GM12878 (cell line): ENCODE data around the gene PKD1. TPM values are rescaled to one million over a fixed set of nuclear protein-coding genes. Genes with fewer than 3 reads are reported as not detected.
A peak's percentile ranks its signal among the peaks of the same experiment; 100 is the strongest.

Source experiments
- CBX3 ChIP-seq: fragments of 200-600 bp; sonication (generic); IDR thresholded peaks from 2 replicates; pipeline ENCODE4 v1.6.1; 2016; ENCODE audit warnings: low read depth, borderline replicate concordance
- FOXM1 ChIP-seq: IDR thresholded peaks from 2 replicates; pipeline ENCODE4 v1.6.1; 2012; ENCODE audit warnings: low read depth, mild to moderate bottlenecking, inconsistent platforms, low read length, moderate library complexity
- IRF4 ChIP-seq: IDR thresholded peaks from 2 replicates; pipeline ENCODE4 v1.6.1; 2011; ENCODE audit warnings: low read depth, low read length
- LARP7 ChIP-seq: fragments of 450-650 bp; IDR thresholded peaks from 2 replicates; pipeline ENCODE4 v1.6.1; 2017; ENCODE audit warnings: mild to moderate bottlenecking
- RCOR1 ChIP-seq: conservative IDR thresholded peaks from 2 replicates; pipeline ENCODE4 v1.6.1; 2012; ENCODE audit warnings: low read depth, low read length, improper control_type of control experiment
- RFX5 ChIP-seq: IDR thresholded peaks from 2 replicates; pipeline ENCODE4 v1.6.1; 2011; ENCODE audit warnings: low read depth, low read length, improper control_type of control experiment
- SMC3 ChIP-seq: IDR thresholded peaks from 2 replicates; pipeline ENCODE4 v1.6.1; 2011; ENCODE audit warnings: low read length, improper control_type of control experiment, borderline replicate concordance
- TCF12 ChIP-seq: IDR thresholded peaks from 2 replicates; pipeline ENCODE4 v1.6.1; 2011; ENCODE audit warnings: low read depth, mild to moderate bottlenecking, low read length
- TCF7 ChIP-seq: IDR thresholded peaks from 2 replicates; pipeline ENCODE4 v1.6.1; 2014; ENCODE audit warnings: antibody characterized with exemption, borderline replicate concordance
- YY1 ChIP-seq: IDR thresholded peaks from 2 replicates; pipeline ENCODE4 v1.6.1; 2011; ENCODE audit warnings: low read depth, mild to moderate bottlenecking, low read length
- ZNF24 ChIP-seq: fragments of 450-650 bp; IDR thresholded peaks from 2 replicates; pipeline ENCODE4 v1.6.1; 2017; ENCODE audit warnings: antibody characterized with exemption, mild to moderate bottlenecking
- polyA plus RNA-seq, 11 experiments: library from polyadenylated mRNA; depleted of rRNA in 4 of 11; unstranded in 6 of 11; stranded (reverse) in 5 of 11; fragments of >200 nt; fragmentation: Nextera tagmentation in 4 of 11; fragmentation: Illumina TruSeq in 1 of 11; extraction: Ambion mirVana in 4 of 11; extraction: Trizol in 1 of 11; gene quantifications; 1 replicate in 1 of 11; 2 replicates in 10 of 11; pipeline versions ENCODE4 v1.2.1 to v1.2.3, GENCODE V29; 2011 to 2016; ENCODE audit warnings: inconsistent platforms in 2 of 11, missing spikeins in 2 of 11, low read depth in 1 of 11
- total RNA-seq, 4 experiments: library from RNA; depleted of rRNA in 3 of 4; stranded (reverse); fragments of >200 nt in 3 of 4; fragmentation: Illumina TruSeq in 1 of 4; extraction: Trizol in 1 of 4; gene quantifications; 2 replicates each; pipeline versions ENCODE4 v1.2.1 to v1.2.3, GENCODE V29; 2013 to 2021
- TF ChIP-seq, protein P1 (sequence below): IDR thresholded peaks from 2 replicates; pipeline ENCODE4 v1.6.1; 2011; ENCODE audit warnings: low read depth, low read length, improper control_type of control experiment, borderline replicate concordance
- TF ChIP-seq, protein P2 (sequence below): fragments of 450-650 bp; IDR thresholded peaks from 2 replicates; pipeline ENCODE4 v1.6.1; 2018; ENCODE audit warnings: borderline replicate concordance, mild to moderate bottlenecking; ENCODE audit not compliant: partially characterized antibody

The PKD1 gene
- total and polyA plus RNA-seq, 10 of the 15 experiments (the other 5 are each of a cell fraction or from before 2014, with no cell fraction given), result 0.11 to 62.0 (median 6.1) TPM

DNA sequence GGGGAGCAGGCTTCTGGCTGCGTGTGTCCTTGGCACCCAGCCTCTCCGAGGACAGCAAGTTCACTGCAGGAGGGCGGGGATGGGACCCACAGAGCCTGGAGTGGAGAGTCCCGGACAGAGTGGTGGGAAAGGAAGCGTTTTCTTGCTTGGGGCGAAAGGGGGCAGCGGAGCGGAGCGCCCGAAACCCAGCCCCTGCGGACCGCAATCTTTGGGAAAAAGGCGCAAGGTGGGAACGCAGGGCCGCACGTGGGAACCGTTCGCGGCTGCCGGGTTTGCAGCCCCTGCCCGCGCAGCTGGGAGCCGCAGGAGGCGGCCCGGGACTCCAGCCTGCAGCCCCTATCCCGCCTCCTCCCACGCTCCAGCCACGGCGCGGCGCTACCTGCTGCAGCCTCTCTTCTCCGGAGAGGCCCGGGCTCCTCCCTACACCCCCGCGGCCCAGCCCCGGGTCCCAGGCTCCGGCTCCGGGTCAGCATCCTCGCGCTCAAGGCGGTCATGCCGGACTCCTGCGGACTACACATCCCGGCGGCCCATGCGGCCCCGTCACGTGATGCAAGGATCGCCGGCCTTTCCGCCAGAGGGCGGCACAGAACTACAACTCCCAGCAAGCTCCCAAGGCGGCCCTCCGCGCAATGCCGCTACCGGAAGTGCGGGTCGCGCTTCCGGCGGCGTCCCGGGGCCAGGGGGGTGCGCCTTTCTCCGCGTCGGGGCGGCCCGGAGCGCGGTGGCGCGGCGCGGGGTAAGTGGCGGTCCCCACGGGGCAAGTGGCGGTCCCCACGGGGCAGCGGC, 88.2 kb downstream of the PKD1 start, which contains the start of the genes NTHL1 and TSC2 (continued):
- TF ChIP-seq RFX5 (0 out of 2 replicates have a peak, but pooled peaks have one; percentile 33), YY1 (peak; percentile 97), ZNF24 (peak; percentile 32; the same call in 1 of the 2 replicates), RCOR1 (no peak), IRF4 (0 out of 2 replicates have a peak, but pooled peaks have one; percentile 8), SMC3 (no peak), CBX3 (no peak), TCF7 (no peak), LARP7 (peak; percentile 98), TCF12 (no peak; the same call in 1 of the 2 replicates), FOXM1 (no peak)
- TF ChIP-seq, protein P1, sequence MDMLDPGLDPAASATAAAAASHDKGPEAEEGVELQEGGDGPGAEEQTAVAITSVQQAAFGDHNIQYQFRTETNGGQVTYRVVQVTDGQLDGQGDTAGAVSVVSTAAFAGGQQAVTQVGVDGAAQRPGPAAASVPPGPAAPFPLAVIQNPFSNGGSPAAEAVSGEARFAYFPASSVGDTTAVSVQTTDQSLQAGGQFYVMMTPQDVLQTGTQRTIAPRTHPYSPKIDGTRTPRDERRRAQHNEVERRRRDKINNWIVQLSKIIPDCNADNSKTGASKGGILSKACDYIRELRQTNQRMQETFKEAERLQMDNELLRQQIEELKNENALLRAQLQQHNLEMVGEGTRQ, result peak; percentile 96
- TF ChIP-seq, protein P2, sequence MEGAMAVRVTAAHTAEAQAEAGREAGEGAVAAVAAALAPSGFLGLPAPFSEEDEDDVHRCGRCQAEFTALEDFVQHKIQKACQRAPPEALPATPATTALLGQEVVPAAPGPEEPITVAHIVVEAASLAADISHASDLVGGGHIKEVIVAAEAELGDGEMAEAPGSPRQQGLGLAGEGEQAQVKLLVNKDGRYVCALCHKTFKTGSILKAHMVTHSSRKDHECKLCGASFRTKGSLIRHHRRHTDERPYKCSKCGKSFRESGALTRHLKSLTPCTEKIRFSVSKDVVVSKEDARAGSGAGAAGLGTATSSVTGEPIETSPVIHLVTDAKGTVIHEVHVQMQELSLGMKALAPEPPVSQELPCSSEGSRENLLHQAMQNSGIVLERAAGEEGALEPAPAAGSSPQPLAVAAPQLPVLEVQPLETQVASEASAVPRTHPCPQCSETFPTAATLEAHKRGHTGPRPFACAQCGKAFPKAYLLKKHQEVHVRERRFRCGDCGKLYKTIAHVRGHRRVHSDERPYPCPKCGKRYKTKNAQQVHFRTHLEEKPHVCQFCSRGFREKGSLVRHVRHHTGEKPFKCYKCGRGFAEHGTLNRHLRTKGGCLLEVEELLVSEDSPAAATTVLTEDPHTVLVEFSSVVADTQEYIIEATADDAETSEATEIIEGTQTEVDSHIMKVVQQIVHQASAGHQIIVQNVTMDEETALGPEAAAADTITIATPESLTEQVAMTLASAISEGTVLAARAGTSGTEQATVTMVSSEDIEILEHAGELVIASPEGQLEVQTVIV, result peak; percentile 35
- TF ChIP-seq, all 136 proteins: peak for 61
